CD4-positive, alpha-beta T cell (primary cell): ENCODE results near the gene ZNF593. TPM values are rescaled to one million over a fixed set of nuclear protein-coding genes. Genes with fewer than 3 reads are reported as not detected.

ENCODE experiments used
- ATAC-seq: fragments of 200-7000 bp; cut with Tn5 transposase; one replicate; pipeline ENCODE4 v1.10.0; 2022; ENCODE audit warnings: mild to moderate bottlenecking; ENCODE audit not compliant: poor library complexity
- CTCF ChIA-PET: fragments of 350-600 bp; sonication (Branson Sonifier 250); formaldehyde crosslinking; loops from one replicate; lab custom pipeline; 2021; ENCODE audit warnings: antibody characterized with exemption, inconsistent platforms; lab: Charles Lee
- POLR2A ChIA-PET: fragments of 350-600 bp; sonication (Branson Sonifier 250); formaldehyde crosslinking; loops from one replicate; lab custom pipeline; 2021; ENCODE audit warnings: antibody characterized with exemption, inconsistent platforms; lab: Charles Lee
- DNase-seq, 14 experiments: peaks; one replicate each; pipeline ENCODE4 v3.0.0-alpha.2; 2013 to 2020; ENCODE audit warnings: mixed read lengths in 2 of 14
- H3K27ac ChIP-seq, 2 donors: one replicate each; pipeline versions ENCODE4 v1.5.1 to v1.7.0; 2013; ENCODE audit warnings: low read length in 2 of 2, low read depth in 1 of 2, mild to moderate bottlenecking in 1 of 2
- H3K27me3 ChIP-seq, 2 experiments: 1 replicate in 1 of 2; 2 replicates in 1 of 2; pipeline versions ENCODE4 v1.6.1 to v1.7.0; 2013; ENCODE audit warnings: low read length in 2 of 2, control low read depth in 1 of 2, mild to moderate bottlenecking in 1 of 2, moderate library complexity in 1 of 2; ENCODE audit not compliant: insufficient read depth in 2 of 2, control insufficient read depth in 1 of 2
- H3K36me3 ChIP-seq: one replicate; pipeline ENCODE4 v1.6.1; 2013; ENCODE audit warnings: low read length, control low read depth; ENCODE audit not compliant: insufficient read depth
- H3K4me1 ChIP-seq: one replicate; pipeline ENCODE4 v1.6.1; 2013; ENCODE audit warnings: low read length, control low read depth; ENCODE audit not compliant: insufficient read depth
- H3K4me3 ChIP-seq: one replicate; pipeline ENCODE4 v1.5.1; 2013; ENCODE audit warnings: mild to moderate bottlenecking, low read length, moderate library complexity
- H3K9me3 ChIP-seq, 2 experiments: 1 replicate in 1 of 2; 2 replicates in 1 of 2; pipeline versions ENCODE4 v1.6.1 to v1.7.0; 2013; ENCODE audit warnings: low read length in 2 of 2, mild to moderate bottlenecking in 2 of 2, control low read depth in 1 of 2, moderate library complexity in 1 of 2; ENCODE audit not compliant: control insufficient read depth in 1 of 2, insufficient read depth in 1 of 2
- H3K27ac Mint-ChIP-seq: one replicate; pipeline ENCODE4 v1.8.0; 2020; ENCODE audit warnings: mixed read lengths
- H3K27me3 Mint-ChIP-seq: one replicate; pipeline ENCODE4 v1.8.0; 2021; ENCODE audit warnings: mixed read lengths
- H3K36me3 Mint-ChIP-seq: one replicate; pipeline ENCODE4 v1.8.0; 2021; ENCODE audit warnings: low read depth, mixed read lengths
- H3K4me1 Mint-ChIP-seq: one replicate; pipeline ENCODE4 v1.8.0; 2021; ENCODE audit warnings: low read depth, mixed read lengths
- H3K4me3 Mint-ChIP-seq: one replicate; pipeline ENCODE4 v1.8.0; 2020; ENCODE audit warnings: mild to moderate bottlenecking, mixed read lengths
- H3K9me3 Mint-ChIP-seq: one replicate; pipeline ENCODE4 v1.8.0; 2020; ENCODE audit warnings: mixed read lengths
- intact Hi-C, 2 experiments: fragments of 100-400 bp; cut with DNase I in 1 of 2; cut with micrococcal nuclease in 1 of 2; formaldehyde crosslinking; loops; one replicate each; pipeline versions ENCODE4 v1.15.1 to v1.9.0; 2023 to 2025; cut with DNase I, micrococcal nuclease
- total RNA-seq, 174 experiments: library from RNA in 2 of 174; stranded (reverse) in 2 of 174; gene quantifications; one replicate each; pipeline ENCODE4 v1.2.3 and lab custom pipeline; 2021 to 2026
- TF ChIP-seq, protein P1 (sequence below): fragments of 200-600 bp; IDR thresholded peaks from one replicate; pipeline ENCODE4 v1.8.0; 2022; ENCODE audit warnings: antibody characterized with exemption, mild to moderate bottlenecking

The ZNF593 gene
- total RNA-seq, 2 experiments from 2014 or later = 5.0 to 6.6 TPM

DNA sequence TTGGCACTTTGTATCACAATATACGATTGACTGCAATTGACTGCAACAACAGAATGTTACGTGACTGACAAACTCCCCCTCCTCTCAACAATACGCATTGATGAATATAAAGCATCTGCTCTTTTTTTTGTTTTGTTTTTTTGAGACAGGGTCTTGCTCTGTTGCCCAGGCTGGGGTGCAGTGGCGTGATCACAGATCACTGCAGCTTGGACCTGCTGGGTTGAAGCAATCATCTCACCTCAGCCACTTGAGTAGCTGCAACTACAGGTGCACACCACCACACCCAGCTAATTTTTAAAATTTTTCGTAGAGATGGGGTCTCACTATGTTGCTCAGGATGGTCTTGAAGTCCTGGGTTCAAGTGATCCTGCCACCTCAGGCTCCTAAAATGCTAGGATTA is 43.0 kb downstream of the ZNF593 start:
- no peaks in the 10 kb centered on the region for H3K36me3 ChIP-seq
- no peaks in the 10 kb centered on the region for H3K36me3 Mint-ChIP-seq
- DNase-seq (no peak), ATAC-seq (no peak)
- intact Hi-C loops = no loop called here
- TF ChIP-seq, protein P1, sequence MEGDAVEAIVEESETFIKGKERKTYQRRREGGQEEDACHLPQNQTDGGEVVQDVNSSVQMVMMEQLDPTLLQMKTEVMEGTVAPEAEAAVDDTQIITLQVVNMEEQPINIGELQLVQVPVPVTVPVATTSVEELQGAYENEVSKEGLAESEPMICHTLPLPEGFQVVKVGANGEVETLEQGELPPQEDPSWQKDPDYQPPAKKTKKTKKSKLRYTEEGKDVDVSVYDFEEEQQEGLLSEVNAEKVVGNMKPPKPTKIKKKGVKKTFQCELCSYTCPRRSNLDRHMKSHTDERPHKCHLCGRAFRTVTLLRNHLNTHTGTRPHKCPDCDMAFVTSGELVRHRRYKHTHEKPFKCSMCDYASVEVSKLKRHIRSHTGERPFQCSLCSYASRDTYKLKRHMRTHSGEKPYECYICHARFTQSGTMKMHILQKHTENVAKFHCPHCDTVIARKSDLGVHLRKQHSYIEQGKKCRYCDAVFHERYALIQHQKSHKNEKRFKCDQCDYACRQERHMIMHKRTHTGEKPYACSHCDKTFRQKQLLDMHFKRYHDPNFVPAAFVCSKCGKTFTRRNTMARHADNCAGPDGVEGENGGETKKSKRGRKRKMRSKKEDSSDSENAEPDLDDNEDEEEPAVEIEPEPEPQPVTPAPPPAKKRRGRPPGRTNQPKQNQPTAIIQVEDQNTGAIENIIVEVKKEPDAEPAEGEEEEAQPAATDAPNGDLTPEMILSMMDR = no peak
- no peak overlapping the region for H3K4me3 ChIP-seq
- H3K27ac ChIP-seq = no peak overlapping the region
- H3K9me3 Mint-ChIP-seq = no peaks in the 10 kb centered on the region
- ChIA-PET CTCF (interaction anchor here (2.5 kb wide), 1 partner anchor 21 kb away, joined by 7 read pairs; the partner anchor contains the start of gene CEP85), POLR2A (interaction anchor here (1.3 kb wide), 1 partner anchor 11 kb away, joined by 4 read pairs; no protein-coding TSS in a partner anchor)
- H3K27ac Mint-ChIP-seq = no peak overlapping the region
- no peaks in the 10 kb centered on the region for H3K27me3 Mint-ChIP-seq
- H3K4me3 Mint-ChIP-seq = no peak overlapping the region
- no peaks in the 10 kb centered on the region for H3K4me1 Mint-ChIP-seq
- H3K4me1 ChIP-seq = no peaks in the 10 kb centered on the region
- H3K9me3 ChIP-seq = no peaks in the 10 kb centered on the region
- H3K27me3 ChIP-seq = no peaks in the 10 kb centered on the region

DNA sequence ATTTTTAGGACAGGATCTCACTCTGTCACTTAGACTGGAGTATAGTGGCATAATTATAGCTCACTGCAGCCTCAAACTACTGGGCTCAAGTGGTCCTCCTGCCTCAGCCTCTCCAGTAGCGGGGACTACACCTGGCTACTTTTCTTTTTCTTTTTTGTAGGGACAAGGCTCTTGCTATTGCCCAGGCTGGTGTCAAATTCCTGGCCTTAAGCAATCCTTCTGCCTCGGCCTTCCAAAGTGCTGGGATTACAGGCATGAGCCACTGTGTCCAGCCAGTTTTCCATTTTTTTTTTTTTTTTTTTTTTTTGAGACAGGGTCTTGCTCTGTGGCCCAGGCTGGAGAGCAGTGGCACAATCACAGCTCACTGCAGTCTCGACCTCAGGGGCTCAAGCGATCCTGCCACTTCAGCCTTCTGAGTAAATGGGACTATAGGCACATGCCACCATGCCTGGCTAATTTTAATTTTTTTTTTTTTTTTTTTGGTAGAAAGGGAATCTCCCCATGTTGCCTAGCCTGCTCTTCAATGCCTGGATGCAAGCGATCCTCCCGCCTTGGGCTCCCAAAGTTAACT is 43.7 kb downstream of the ZNF593 start:
- Mint-ChIP-seq H3K36me3 (no peaks in the 10 kb centered on the region), H3K4me1 (no peaks in the 10 kb centered on the region), H3K9me3 (no peaks in the 10 kb centered on the region), H3K4me3 (no peak overlapping the region), H3K27ac (no peak overlapping the region), H3K27me3 (no peaks in the 10 kb centered on the region)
- Histone ChIP-seq H3K36me3 (no peaks in the 10 kb centered on the region), H3K4me1 (no peaks in the 10 kb centered on the region), H3K4me3 (no peak overlapping the region), H3K9me3 (no peaks in the 10 kb centered on the region), H3K27me3 (no peaks in the 10 kb centered on the region), H3K27ac (no peak overlapping the region)
- DNase-seq (no peak), ATAC-seq (no peak)
- CTCF ChIA-PET = interaction anchor here (0.7 to 2.5 kb wide), 4 partner anchors 11 to 171 kb away, joined by 3 to 7 read pairs (median 4); partner anchors contain the start of gene CEP85
- TF ChIP-seq, protein P1 = no peak
- POLR2A ChIA-PET = interaction anchor here (0.7 to 1.3 kb wide), 2 partner anchors 12 to 108 kb away, joined by 4 to 5 read pairs; no protein-coding TSS in a partner anchor
- intact Hi-C loops = no loop called here

DNA sequence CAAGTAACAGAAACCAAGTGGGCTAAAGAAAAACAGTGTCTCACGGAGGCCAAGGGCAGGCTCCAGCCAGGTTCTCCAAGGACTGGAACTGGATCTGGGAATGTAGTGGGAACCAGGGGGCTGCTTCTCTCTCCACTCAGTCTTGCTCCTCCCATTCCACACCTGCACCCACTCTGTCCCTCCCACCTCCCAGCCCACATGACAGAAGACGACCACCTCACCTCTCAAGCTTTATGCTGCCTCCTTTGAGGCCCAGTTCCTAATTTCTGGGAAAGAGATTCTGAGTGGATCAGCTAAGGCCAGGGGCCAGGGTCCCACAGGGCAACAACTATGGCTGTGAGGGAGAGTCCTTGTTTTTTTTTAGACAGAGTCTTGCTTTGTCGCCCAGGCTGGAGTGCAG is 45.5 kb downstream of the ZNF593 start:
- H3K27ac Mint-ChIP-seq = no peak overlapping the region
- H3K27ac ChIP-seq = no peak overlapping the region

More for the DNA sequence above, 45.5 kb downstream of the ZNF593 start:
- Histone ChIP-seq H3K4me1 (no peaks in the 10 kb centered on the region), H3K9me3 (no peaks in the 10 kb centered on the region), H3K36me3 (no peaks in the 10 kb centered on the region), H3K4me3 (no peak overlapping the region), H3K27me3 (no peaks in the 10 kb centered on the region)
- H3K4me1 Mint-ChIP-seq = no peaks in the 10 kb centered on the region
- H3K4me3 Mint-ChIP-seq = no peak overlapping the region
- TF ChIP-seq, protein P1 = no peak
- DNase-seq = no peak
- no peaks in the 10 kb centered on the region for H3K36me3 Mint-ChIP-seq
- ChIA-PET CTCF (no interaction called here), POLR2A (no interaction called here)
- H3K27me3 Mint-ChIP-seq = no peaks in the 10 kb centered on the region
- no peaks in the 10 kb centered on the region for H3K9me3 Mint-ChIP-seq
- ATAC-seq = no peak
- intact Hi-C loops = no loop called here
